LNCAP (cell line): ENCODE results near the gene PDE7B.
A peak's percentile ranks its signal among the peaks of the same experiment; 100 is the strongest.

Experiments
- CTCF ChIP-seq: fragments of 450-650 bp; IDR thresholded peaks from 2 replicates; pipeline ENCODE4 v1.5.1; 2017; ENCODE audit warnings: mild to moderate bottlenecking

Gene PDE7B

GRCh38 chr6:135921188-135921587 is 69.7 kb downstream of the PDE7B start:
- TF ChIP-seq CTCF, result no peak

- no peak for TF ChIP-seq CTCF
Measured at GRCh38 chr6:135922174-135922573, 70.7 kb downstream of the PDE7B start.

GRCh38 chr6:135922746-135923145 is 71.2 kb downstream of the PDE7B start:
- no peak for TF ChIP-seq CTCF

- TF ChIP-seq CTCF, result no peak
Measured at GRCh38 chr6:135932651-135933050, 81.2 kb downstream of the PDE7B start.

GRCh38 chr6:135935941-135936601 is 84.6 kb downstream of the PDE7B start:
- TF ChIP-seq CTCF, result no peak

GRCh38 chr6:135936606-135937005 is 85.1 kb downstream of the PDE7B start:
- no peak for TF ChIP-seq CTCF

GRCh38 chr6:135937106-135937505 is 85.6 kb downstream of the PDE7B start:
- no peak for TF ChIP-seq CTCF

GRCh38 chr6:135938576-135939207 is 87.2 kb downstream of the PDE7B start:
- TF ChIP-seq CTCF, result peak; percentile 50
